HepG2 (cell line): ENCODE measurements around the gene FOSB. TPM values are rescaled to one million over a fixed set of nuclear protein-coding genes. Genes with fewer than 3 reads are reported as not detected.

ENCODE experiments used
- EHMT2 ChIP-seq: fragments of 200-600 bp; sonication (generic); IDR thresholded peaks from 2 replicates; pipeline ENCODE4 v1.7.0; 2017; ENCODE audit warnings: antibody characterized with exemption, low read depth, low read length, borderline replicate concordance
- GMEB2 ChIP-seq: IDR thresholded peaks from 2 replicates; pipeline ENCODE4 v1.6.1; 2016; ENCODE audit warnings: missing biosample characterization, missing genetic modification reagents, low read depth
- HNRNPK ChIP-seq: fragments of 200-400 bp; formaldehyde crosslinking; IDR thresholded peaks from 2 replicates; pipeline ENCODE4 v1.6.1; 2018; ENCODE audit warnings: low read length, low read depth, moderate library complexity, mild to moderate bottlenecking; ENCODE audit not compliant: poor library complexity, severe bottlenecking
- IKZF4 ChIP-seq: sonication (generic); formaldehyde crosslinking; IDR thresholded peaks from 2 replicates; pipeline ENCODE4 v1.5.1; 2020; ENCODE audit warnings: borderline replicate concordance, mild to moderate bottlenecking, low read depth, missing genetic modification reagents; ENCODE audit errors: not compliant biosample characterization
- IKZF5 ChIP-seq: IDR thresholded peaks from 2 replicates; pipeline ENCODE4 v1.6.1; 2018; ENCODE audit warnings: missing genetic modification reagents, mild to moderate bottlenecking, missing compliant biosample characterization
- KLF6 ChIP-seq: IDR thresholded peaks from 2 replicates; pipeline ENCODE4 v1.8.0; 2016; ENCODE audit warnings: missing biosample characterization, missing genetic modification reagents
- MTF1 ChIP-seq: sonication (generic); formaldehyde crosslinking; IDR thresholded peaks from 2 replicates; pipeline ENCODE4 v1.5.0; 2020; ENCODE audit warnings: missing genetic modification reagents
- PAXIP1 ChIP-seq: sonication (generic); formaldehyde crosslinking; conservative IDR thresholded peaks from 2 replicates; pipeline ENCODE4 v1.4.0; 2020; ENCODE audit warnings: mild to moderate bottlenecking, missing genetic modification reagents, moderate library complexity
- PCBP2 ChIP-seq: fragments of 200-400 bp; formaldehyde crosslinking; optimal IDR thresholded peaks from 2 replicates; pipeline ENCODE3; 2018; ENCODE audit warnings: low read length, low read depth; ENCODE audit not compliant: poor library complexity, severe bottlenecking
- PHF8 ChIP-seq: sonication (generic); formaldehyde crosslinking; IDR thresholded peaks from 2 replicates; pipeline ENCODE4 v1.5.0; 2020; ENCODE audit warnings: missing genetic modification reagents
- REXO4 ChIP-seq: sonication (generic); formaldehyde crosslinking; IDR thresholded peaks from 2 replicates; pipeline ENCODE4 v1.8.0; 2022; ENCODE audit warnings: missing genetic modification reagents, mild to moderate bottlenecking, borderline replicate concordance
- SOX6 ChIP-seq, 2 experiments: fragments of 450-650 bp in 1 of 2; sonication (generic) in 1 of 2; formaldehyde crosslinking in 1 of 2; IDR thresholded peaks; 2 replicates each; pipeline versions ENCODE4 v1.4.0 to v1.6.1; 2017 to 2020; ENCODE audit warnings: antibody characterized with exemption in 1 of 2, mild to moderate bottlenecking in 1 of 2, missing genetic modification reagents in 1 of 2
- SRY ChIP-seq: sonication (generic); formaldehyde crosslinking; IDR thresholded peaks from 2 replicates; pipeline ENCODE4 v1.8.0; 2022; ENCODE audit warnings: mild to moderate bottlenecking, missing genetic modification reagents
- ZBTB33 ChIP-seq: sonication (generic); formaldehyde crosslinking; IDR thresholded peaks from 2 replicates; pipeline ENCODE4 v1.4.0; 2020; ENCODE audit warnings: missing genetic modification reagents
- ZBTB7A ChIP-seq: sonication (generic); formaldehyde crosslinking; IDR thresholded peaks from 2 replicates; pipeline ENCODE4 v1.8.0; 2022; ENCODE audit warnings: mild to moderate bottlenecking, missing genetic modification reagents
- ZBTB7B ChIP-seq: sonication (generic); formaldehyde crosslinking; IDR thresholded peaks from 2 replicates; pipeline ENCODE4 v1.4.0; 2020; ENCODE audit warnings: missing genetic modification reagents
- ZNF232 ChIP-seq: sonication (generic); formaldehyde crosslinking; IDR thresholded peaks from 2 replicates; pipeline ENCODE4 v1.4.0; 2020; ENCODE audit warnings: missing genetic modification reagents, borderline replicate concordance
- ZNF253 ChIP-seq: sonication (generic); formaldehyde crosslinking; IDR thresholded peaks from 2 replicates; pipeline ENCODE4 v1.8.0; 2022; ENCODE audit warnings: mild to moderate bottlenecking, missing genetic modification reagents, borderline replicate concordance
- ZNF292 ChIP-seq: sonication (generic); formaldehyde crosslinking; IDR thresholded peaks from 2 replicates; pipeline ENCODE4 v1.8.1; 2022; ENCODE audit warnings: mild to moderate bottlenecking, low read depth, missing genetic modification reagents, borderline replicate concordance
- ZNF343 ChIP-seq: sonication (generic); formaldehyde crosslinking; IDR thresholded peaks from 2 replicates; pipeline ENCODE4 v1.4.0; 2020; ENCODE audit warnings: mild to moderate bottlenecking, missing genetic modification reagents
- ZNF552 ChIP-seq: sonication (generic); formaldehyde crosslinking; IDR thresholded peaks from 2 replicates; pipeline ENCODE4 v1.9.0; 2022; ENCODE audit warnings: missing genetic modification reagents, mild to moderate bottlenecking, borderline replicate concordance
- polyA plus RNA-seq, 8 experiments: library from polyadenylated mRNA; depleted of rRNA in 3 of 8; stranded (reverse) in 7 of 8; unstranded in 1 of 8; fragments of >200 nt; fragmentation: Illumina TruSeq in 4 of 8; extraction: Trizol in 4 of 8; gene quantifications; 2 replicates each; pipeline versions ENCODE4 v1.2.1 to v1.2.3, GENCODE V29; 2011 to 2016; ENCODE audit warnings: low read depth in 4 of 8, missing spikeins in 1 of 8, mixed read lengths in 1 of 8; ENCODE audit not compliant: insufficient read depth in 1 of 8
- total RNA-seq, 5 experiments: library from RNA; depleted of rRNA; stranded (reverse); fragments of >200 nt; fragmentation: Illumina TruSeq; extraction: Trizol; gene quantifications; 2 replicates each; pipeline ENCODE4 v1.2.3, GENCODE V29; 2016; ENCODE audit warnings: low read depth in 1 of 5

Gene FOSB
- total and polyA plus RNA-seq, 2 of the 13 experiments (the other 11 are each of a cell fraction or from before 2014, with no cell fraction given): 2.8 to 6.0 TPM

- TF ChIP-seq IKZF4 (CRISPR knock-in tag): peak; percentile 82
- 0 out of 2 replicates have a peak, but pooled peaks have one; percentile 24 for TF ChIP-seq ZBTB7A (CRISPR knock-in tag)
- TF ChIP-seq SRY (CRISPR knock-in tag): peak; percentile 64; the same call in 1 of the 2 replicates
- TF ChIP-seq ZBTB7B (CRISPR knock-in tag): peak; percentile 33; the same call in 1 of the 2 replicates
- TF ChIP-seq ZBTB33 (CRISPR knock-in tag): no peak
- peak; percentile 96 for TF ChIP-seq ZNF232 (CRISPR knock-in tag)
- TF ChIP-seq SOX6 (IDR thresholded peaks at IDR 0.05): no peak
- peak; percentile 35; the same call in 1 of the 2 replicates for TF ChIP-seq SOX6 (CRISPR knock-in tag; IDR thresholded peaks at IDR 0.05)
- TF ChIP-seq EHMT2: 0 out of 2 replicates have a peak, but pooled peaks have one; percentile 23
- no peak for TF ChIP-seq PHF8
- TF ChIP-seq ZNF253: no peak
- peak; percentile 76; the same call in 1 of the 2 replicates for TF ChIP-seq IKZF5 (CRISPR knock-in tag)
- TF ChIP-seq PAXIP1: peak; percentile 35; the same call in 1 of the 2 replicates
- TF ChIP-seq PCBP2: no peak
- no peak for TF ChIP-seq ZNF552 (CRISPR knock-in tag)
- peak; percentile 78; the same call in 1 of the 2 replicates for TF ChIP-seq KLF6 (CRISPR knock-in tag)
- TF ChIP-seq MTF1 (CRISPR knock-in tag): 0 out of 2 replicates have a peak, but pooled peaks have one; percentile 17
- peak; percentile 48 for TF ChIP-seq HNRNPK
- no peak for TF ChIP-seq ZNF343 (CRISPR knock-in tag)
- no peak for TF ChIP-seq ZNF292 (CRISPR knock-in tag)
- TF ChIP-seq REXO4 (CRISPR knock-in tag): peak; percentile 50; the same call in 1 of the 2 replicates
- TF ChIP-seq GMEB2 (CRISPR knock-in tag): no peak
Observed at GRCh38 chr19:45496349-45496953, 28.7 kb downstream of the FOSB start (continued).
